Measurements from ENCODE around the gene OSBP2. TPM values are rescaled to one million over a fixed set of nuclear protein-coding genes. Genes with fewer than 3 reads are reported as not detected.

The OSBP2 gene
- polyA plus RNA-seq, 1 donor, result 77.2 TPM

GRCh38 chr22:30856741-30857502, 162.2 kb downstream of the OSBP2 start:
- Histone ChIP-seq H3K27ac (ENCODE audit: low read length) (no peak overlapping the region), H3K27me3 (ENCODE audit: control insufficient read depth, insufficient read depth, low read length) (no peaks in the 10 kb centered on the region), H3K9me3 (ENCODE audit: control insufficient read depth, low read depth, low read length) (no peaks in the 10 kb centered on the region), H3K36me3 (ENCODE audit: control insufficient read depth, insufficient read depth, low read length) (no peaks in the 10 kb centered on the region), H3K4me1 (ENCODE audit: control insufficient read depth, insufficient read depth, low read length) (no peaks in the 10 kb centered on the region), H3K4me3 (ENCODE audit: low read length) (no peak overlapping the region)
- no CpG with 5 or more reads among the region's 14 CpGs for WGBS (ENCODE audit: insufficient coverage, low lambda C conversion rate)
- no peak for DNase-seq

GRCh38 chr22:30857791-30858190, 163.1 kb downstream of the OSBP2 start:
- Histone ChIP-seq H3K27ac (ENCODE audit: low read length) (no peak overlapping the region), H3K4me1 (ENCODE audit: control insufficient read depth, insufficient read depth, low read length) (no peaks in the 10 kb centered on the region), H3K4me3 (ENCODE audit: low read length) (no peak overlapping the region), H3K27me3 (ENCODE audit: control insufficient read depth, insufficient read depth, low read length) (no peaks in the 10 kb centered on the region), H3K36me3 (ENCODE audit: control insufficient read depth, insufficient read depth, low read length) (no peaks in the 10 kb centered on the region), H3K9me3 (ENCODE audit: control insufficient read depth, low read depth, low read length) (no peaks in the 10 kb centered on the region)
- DNase-seq, result no peak
- no CpG with 5 or more reads among the region's 13 CpGs for WGBS (ENCODE audit: insufficient coverage, low lambda C conversion rate)

GRCh38 chr22:30858976-30859713, 164.5 kb downstream of the OSBP2 start:
- Histone ChIP-seq H3K4me1 (ENCODE audit: control insufficient read depth, insufficient read depth, low read length) (peaks cover 7% of the 10 kb centered on the region), H3K27ac (ENCODE audit: low read length) (no peak overlapping the region), H3K36me3 (ENCODE audit: control insufficient read depth, insufficient read depth, low read length) (no peaks in the 10 kb centered on the region), H3K4me3 (ENCODE audit: low read length) (no peak overlapping the region), H3K27me3 (ENCODE audit: control insufficient read depth, insufficient read depth, low read length) (no peaks in the 10 kb centered on the region), H3K9me3 (ENCODE audit: control insufficient read depth, low read depth, low read length) (no peaks in the 10 kb centered on the region)
- 100% methylated on average over 2 of the region's 18 CpGs for WGBS (ENCODE audit: insufficient coverage, low lambda C conversion rate)
- DNase-seq, result no peak

- no peaks in the 10 kb centered on the region for H3K27me3 ChIP-seq (ENCODE audit: control insufficient read depth, insufficient read depth, low read length)
- peaks cover 7% of the 10 kb centered on the region for H3K4me1 ChIP-seq (ENCODE audit: control insufficient read depth, insufficient read depth, low read length)
- H3K4me3 ChIP-seq (ENCODE audit: low read length), result no peak overlapping the region
- DNase-seq, result no peak
- WGBS (ENCODE audit: insufficient coverage, low lambda C conversion rate), result 89% methylated on average over 1 of the region's 7 CpGs
- no peaks in the 10 kb centered on the region for H3K36me3 ChIP-seq (ENCODE audit: control insufficient read depth, insufficient read depth, low read length)
- no peak overlapping the region for H3K27ac ChIP-seq (ENCODE audit: low read length)
- H3K9me3 ChIP-seq (ENCODE audit: control insufficient read depth, low read depth, low read length), result no peaks in the 10 kb centered on the region
Observed at GRCh38 chr22:30859714-30860095, 165.0 kb downstream of the OSBP2 start.

GRCh38 chr22:30860176-30861105, 165.8 kb downstream of the OSBP2 start:
- no peaks in the 10 kb centered on the region for H3K9me3 ChIP-seq (ENCODE audit: control insufficient read depth, low read depth, low read length)
- H3K27me3 ChIP-seq (ENCODE audit: control insufficient read depth, insufficient read depth, low read length), result no peaks in the 10 kb centered on the region
- no peak overlapping the region for H3K4me3 ChIP-seq (ENCODE audit: low read length)
- no peak overlapping the region for H3K27ac ChIP-seq (ENCODE audit: low read length)
- H3K36me3 ChIP-seq (ENCODE audit: control insufficient read depth, insufficient read depth, low read length), result no peaks in the 10 kb centered on the region
- no peak for DNase-seq
- WGBS (ENCODE audit: insufficient coverage, low lambda C conversion rate), result no CpG with 5 or more reads among the region's 12 CpGs
- peaks cover 7% of the 10 kb centered on the region for H3K4me1 ChIP-seq (ENCODE audit: control insufficient read depth, insufficient read depth, low read length)

GRCh38 chr22:30861131-30861530, 166.5 kb downstream of the OSBP2 start:
- no peaks in the 10 kb centered on the region for H3K27me3 ChIP-seq (ENCODE audit: control insufficient read depth, insufficient read depth, low read length)
- no peak overlapping the region for H3K27ac ChIP-seq (ENCODE audit: low read length)
- H3K4me1 ChIP-seq (ENCODE audit: control insufficient read depth, insufficient read depth, low read length), result peaks cover 7% of the 10 kb centered on the region
- no peaks in the 10 kb centered on the region for H3K36me3 ChIP-seq (ENCODE audit: control insufficient read depth, insufficient read depth, low read length)
- no peak for DNase-seq
- no peaks in the 10 kb centered on the region for H3K9me3 ChIP-seq (ENCODE audit: control insufficient read depth, low read depth, low read length)
- no CpG with 5 or more reads among the region's 9 CpGs for WGBS (ENCODE audit: insufficient coverage, low lambda C conversion rate)
- no peak overlapping the region for H3K4me3 ChIP-seq (ENCODE audit: low read length)

GRCh38 chr22:30861688-30862552, 167.2 kb downstream of the OSBP2 start:
- Histone ChIP-seq H3K36me3 (ENCODE audit: control insufficient read depth, insufficient read depth, low read length) (no peaks in the 10 kb centered on the region), H3K27ac (ENCODE audit: low read length) (no peak overlapping the region), H3K27me3 (ENCODE audit: control insufficient read depth, insufficient read depth, low read length) (no peaks in the 10 kb centered on the region), H3K9me3 (ENCODE audit: control insufficient read depth, low read depth, low read length) (no peaks in the 10 kb centered on the region), H3K4me1 (ENCODE audit: control insufficient read depth, insufficient read depth, low read length) (peaks cover 7% of the 10 kb centered on the region), H3K4me3 (ENCODE audit: low read length) (no peak overlapping the region)
- WGBS (ENCODE audit: insufficient coverage, low lambda C conversion rate), result no CpG with 5 or more reads among the region's 16 CpGs
- DNase-seq, result no peak

- peaks cover 7% of the 10 kb centered on the region for H3K4me1 ChIP-seq (ENCODE audit: control insufficient read depth, insufficient read depth, low read length)
- peak; percentile 54 to 83 for DNase-seq
- no peaks in the 10 kb centered on the region for H3K36me3 ChIP-seq (ENCODE audit: control insufficient read depth, insufficient read depth, low read length)
- no peaks in the 10 kb centered on the region for H3K9me3 ChIP-seq (ENCODE audit: control insufficient read depth, low read depth, low read length)
- no peaks in the 10 kb centered on the region for H3K27me3 ChIP-seq (ENCODE audit: control insufficient read depth, insufficient read depth, low read length)
- WGBS (ENCODE audit: insufficient coverage, low lambda C conversion rate), result no CpG with 5 or more reads among the region's 19 CpGs
- peak overlapping the region; percentile 9 for H3K27ac ChIP-seq (ENCODE audit: low read length)
- H3K4me3 ChIP-seq (ENCODE audit: low read length), result no peak overlapping the region
Observed at GRCh38 chr22:30863081-30863833, 168.6 kb downstream of the OSBP2 start.

All from large intestine (tissue), 3 donors.